ENCODE measurements around the gene TOMM70. TPM values are rescaled to one million over a fixed set of nuclear protein-coding genes. Genes with fewer than 3 reads are reported as not detected.

The TOMM70 gene
- total RNA-seq, 2 experiments from 2014 or later, result 41.2 to 54.5 TPM

GRCh38 chr3:100348727-100349126 is 52.2 kb downstream of the TOMM70 start:
- peaks cover 83% of the 10 kb centered on the region for H3K36me3 ChIP-seq (ENCODE audit: insufficient read depth, low read length)
- DNase-seq (ENCODE audit: low spot score), result no peak
- CTCF ChIA-PET (ENCODE audit: unreplicated experiment), result no interaction called here
- no peak overlapping the region for H3K4me2 ChIP-seq (ENCODE audit: low read length)
- intact Hi-C loops (cut with micrococcal nuclease; ENCODE audit: unreplicated experiment), result no loop called here
- H3K9me2 ChIP-seq (ENCODE audit: insufficient read depth, low read length), result no peaks in the 10 kb centered on the region
- POLR2A ChIA-PET, result interaction anchor here (0.7 to 2.3 kb wide), 5 partner anchors 10 to 990 kb away, joined by 3 to 14 read pairs (median 4); no protein-coding TSS in a partner anchor
- H3K27ac ChIP-seq (ENCODE audit: low read depth, low read length, poor library complexity, severe bottlenecking), result no peak overlapping the region
- H3K4me3 ChIP-seq (ENCODE audit: low read depth, low read length, poor library complexity, severe bottlenecking), result no peak overlapping the region
- no peaks in the 10 kb centered on the region for H3K79me2 ChIP-seq (ENCODE audit: insufficient read depth, low read depth, low read length)
- BruUV-seq (replicated peaks), result no TSS peak
- no peak overlapping the region for H2AFZ ChIP-seq (ENCODE audit: low read length)
- no peaks in the 10 kb centered on the region for H3K9me3 ChIP-seq (ENCODE audit: low read length)
- no peaks in the 10 kb centered on the region for H4K20me1 ChIP-seq (ENCODE audit: insufficient read depth, low read length)
- no peak for TF ChIP-seq CTCF (conservative IDR thresholded peaks at IDR 0.05; ENCODE audit: low read length)
- no peak for TF ChIP-seq EZH2phosphoT487 (IDR thresholded peaks at IDR 0.05; ENCODE audit: borderline replicate concordance, low read depth, low read length)
- H3K4me1 ChIP-seq (ENCODE audit: insufficient read depth, low read length, poor library complexity, severe bottlenecking), result no peaks in the 10 kb centered on the region

- ChIA-PET POLR2A (interaction anchor here (3.2 kb wide), 1 partner anchor 8 kb away, joined by 14 read pairs; no protein-coding TSS in a partner anchor), CTCF (ENCODE audit: unreplicated experiment) (no interaction called here)
- no peak overlapping the region for H3K4me3 ChIP-seq (ENCODE audit: low read depth, low read length, poor library complexity, severe bottlenecking)
- TF ChIP-seq EZH2phosphoT487 (IDR thresholded peaks at IDR 0.05; ENCODE audit: borderline replicate concordance, low read depth, low read length), result no peak
- TF ChIP-seq CTCF (conservative IDR thresholded peaks at IDR 0.05; ENCODE audit: low read length), result no peak
- H3K9me2 ChIP-seq (ENCODE audit: insufficient read depth, low read length), result no peaks in the 10 kb centered on the region
- BruUV-seq (replicated peaks), result no TSS peak
- intact Hi-C loops (cut with micrococcal nuclease; ENCODE audit: unreplicated experiment), result loop anchor here (5.0 kb wide), 1 partner anchor 47 kb away; no protein-coding TSS in a partner anchor
- no peak overlapping the region for H3K4me2 ChIP-seq (ENCODE audit: low read length)
- no peak for DNase-seq (ENCODE audit: low spot score)
- H3K27ac ChIP-seq (ENCODE audit: low read depth, low read length, poor library complexity, severe bottlenecking), result no peak overlapping the region
- H3K36me3 ChIP-seq (ENCODE audit: insufficient read depth, low read length), result peaks cover 66% of the 10 kb centered on the region
- no peak overlapping the region for H2AFZ ChIP-seq (ENCODE audit: low read length)
- no peaks in the 10 kb centered on the region; the same call in 1 of the 2 replicates for H3K79me2 ChIP-seq (ENCODE audit: insufficient read depth, low read depth, low read length)
- H4K20me1 ChIP-seq (ENCODE audit: insufficient read depth, low read length), result no peaks in the 10 kb centered on the region
- H3K4me1 ChIP-seq (ENCODE audit: insufficient read depth, low read length, poor library complexity, severe bottlenecking), result peaks cover 6% of the 10 kb centered on the region
- H3K9me3 ChIP-seq (ENCODE audit: low read length), result 0 out of 2 replicates have a peak, but pooled peaks cover 6% of the 10 kb centered on the region
These were observed 60.4 kb downstream of the TOMM70 start for GRCh38 chr3:100340527-100340926.

GRCh38 chr3:100339786-100340185 is 61.1 kb downstream of the TOMM70 start:
- CTCF ChIA-PET (ENCODE audit: unreplicated experiment), result no interaction called here
- POLR2A ChIA-PET, result interaction anchor here (0.8 to 3.2 kb wide), 3 partner anchors 9 to 15 kb away, joined by 4 to 14 read pairs (median 5); no protein-coding TSS in a partner anchor
- BruUV-seq (replicated peaks), result no TSS peak

More at GRCh38 chr3:100339786-100340185, 61.1 kb downstream of the TOMM70 start:
- Histone ChIP-seq H3K79me2 (ENCODE audit: insufficient read depth, low read depth, low read length) (no peaks in the 10 kb centered on the region; the same call in 1 of the 2 replicates), H4K20me1 (ENCODE audit: insufficient read depth, low read length) (no peaks in the 10 kb centered on the region), H2AFZ (ENCODE audit: low read length) (no peak overlapping the region), H3K36me3 (ENCODE audit: insufficient read depth, low read length) (peaks cover 60% of the 10 kb centered on the region), H3K4me1 (ENCODE audit: insufficient read depth, low read length, poor library complexity, severe bottlenecking) (peaks cover 9% of the 10 kb centered on the region), H3K4me3 (ENCODE audit: low read depth, low read length, poor library complexity, severe bottlenecking) (no peak overlapping the region), H3K4me2 (ENCODE audit: low read length) (no peak overlapping the region), H3K9me3 (ENCODE audit: low read length) (0 out of 2 replicates have a peak, but pooled peaks cover 6% of the 10 kb centered on the region), H3K27ac (ENCODE audit: low read depth, low read length, poor library complexity, severe bottlenecking) (no peak overlapping the region), H3K9me2 (ENCODE audit: insufficient read depth, low read length) (no peaks in the 10 kb centered on the region)
- intact Hi-C loops (cut with micrococcal nuclease; ENCODE audit: unreplicated experiment), result loop anchor here (5.0 to 10.0 kb wide), 2 partner anchors 48 to 365 kb away; partner anchors contain the start of gene TFG
- TF ChIP-seq EZH2phosphoT487 (IDR thresholded peaks at IDR 0.05; ENCODE audit: borderline replicate concordance, low read depth, low read length) (no peak), CTCF (conservative IDR thresholded peaks at IDR 0.05; ENCODE audit: low read length) (no peak)
- DNase-seq (ENCODE audit: low spot score), result no peak

Measured in OCI-LY7 (cell line).